ENCODE measurements around the gene PPEF2.

Gene PPEF2

DNA sequence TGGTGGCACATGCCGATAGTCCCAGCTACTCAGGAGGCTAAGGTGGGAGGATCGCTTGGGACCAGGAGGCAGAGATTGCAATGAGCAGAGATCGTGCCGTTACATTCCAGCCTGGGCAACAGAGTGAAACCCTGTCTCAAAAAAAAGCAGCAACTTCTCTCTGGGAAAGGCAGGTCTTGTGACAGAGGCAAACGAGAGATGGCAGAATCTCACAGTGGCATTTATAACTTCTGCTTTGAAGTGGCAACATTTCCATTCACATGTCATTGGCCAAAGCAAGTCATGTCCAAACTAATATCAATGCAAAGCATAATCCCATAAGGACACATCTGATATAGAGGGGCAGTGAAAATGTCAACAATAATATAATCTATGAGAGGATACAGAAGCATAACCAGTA is 79.8 kb downstream of the PPEF2 start:
- H3K4me3 ChIP-seq (ENCODE audit: low read depth, low read length): no peak overlapping the region
- TF ChIP-seq, protein P1, sequence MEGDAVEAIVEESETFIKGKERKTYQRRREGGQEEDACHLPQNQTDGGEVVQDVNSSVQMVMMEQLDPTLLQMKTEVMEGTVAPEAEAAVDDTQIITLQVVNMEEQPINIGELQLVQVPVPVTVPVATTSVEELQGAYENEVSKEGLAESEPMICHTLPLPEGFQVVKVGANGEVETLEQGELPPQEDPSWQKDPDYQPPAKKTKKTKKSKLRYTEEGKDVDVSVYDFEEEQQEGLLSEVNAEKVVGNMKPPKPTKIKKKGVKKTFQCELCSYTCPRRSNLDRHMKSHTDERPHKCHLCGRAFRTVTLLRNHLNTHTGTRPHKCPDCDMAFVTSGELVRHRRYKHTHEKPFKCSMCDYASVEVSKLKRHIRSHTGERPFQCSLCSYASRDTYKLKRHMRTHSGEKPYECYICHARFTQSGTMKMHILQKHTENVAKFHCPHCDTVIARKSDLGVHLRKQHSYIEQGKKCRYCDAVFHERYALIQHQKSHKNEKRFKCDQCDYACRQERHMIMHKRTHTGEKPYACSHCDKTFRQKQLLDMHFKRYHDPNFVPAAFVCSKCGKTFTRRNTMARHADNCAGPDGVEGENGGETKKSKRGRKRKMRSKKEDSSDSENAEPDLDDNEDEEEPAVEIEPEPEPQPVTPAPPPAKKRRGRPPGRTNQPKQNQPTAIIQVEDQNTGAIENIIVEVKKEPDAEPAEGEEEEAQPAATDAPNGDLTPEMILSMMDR (conservative IDR thresholded peaks at IDR 0.05; ENCODE audit: low read depth, low read length): no peak
- no peak for DNase-seq (ENCODE audit: low read depth)

DNA sequence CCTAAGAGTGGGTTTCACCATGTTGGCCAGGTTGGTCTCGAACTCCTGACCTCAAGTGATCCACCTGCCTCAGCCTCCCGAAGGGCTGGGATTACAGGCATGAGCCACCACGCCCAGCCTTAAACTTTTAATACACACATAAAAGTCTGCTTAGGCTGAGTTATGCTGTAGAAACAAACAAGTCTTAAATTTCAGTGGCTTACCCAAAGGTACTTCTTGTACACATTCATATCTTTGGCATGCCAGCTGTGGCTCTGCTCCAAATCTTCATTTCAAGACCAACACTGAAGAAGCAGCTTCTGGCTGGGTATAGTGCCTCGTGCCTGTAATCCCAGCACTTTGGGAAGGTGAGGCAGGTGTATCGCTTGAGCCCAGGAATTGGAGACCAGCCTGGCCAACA is 80.3 kb downstream of the PPEF2 start:
- DNase-seq (ENCODE audit: low read depth): peak; percentile 47
- TF ChIP-seq, protein P1 (conservative IDR thresholded peaks at IDR 0.05; ENCODE audit: low read depth, low read length): no peak
- no peak overlapping the region for H3K4me3 ChIP-seq (ENCODE audit: low read depth, low read length)

DNA sequence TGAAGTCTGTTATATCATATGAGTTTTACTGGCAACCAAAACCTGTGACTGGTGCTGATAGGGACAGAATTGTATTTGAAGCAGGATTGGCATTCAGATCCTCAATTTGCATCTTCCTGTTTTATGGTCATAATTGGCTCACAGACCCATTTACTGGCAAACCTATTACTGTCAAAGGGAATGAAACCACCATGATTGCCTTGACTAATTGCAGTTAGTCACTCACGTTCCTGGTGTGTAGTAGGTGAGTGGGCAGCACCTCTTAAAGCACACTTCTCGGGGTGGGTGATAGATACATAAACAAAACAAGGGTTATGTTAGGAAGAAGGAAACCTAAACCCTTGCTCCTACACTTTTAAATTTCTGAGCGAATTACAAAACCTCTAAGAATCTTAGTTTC is 81.0 kb downstream of the PPEF2 start:
- no peak for DNase-seq (ENCODE audit: low read depth)
- TF ChIP-seq, protein P1 (conservative IDR thresholded peaks at IDR 0.05; ENCODE audit: low read depth, low read length): no peak
- H3K4me3 ChIP-seq (ENCODE audit: low read depth, low read length): no peak overlapping the region

DNA sequence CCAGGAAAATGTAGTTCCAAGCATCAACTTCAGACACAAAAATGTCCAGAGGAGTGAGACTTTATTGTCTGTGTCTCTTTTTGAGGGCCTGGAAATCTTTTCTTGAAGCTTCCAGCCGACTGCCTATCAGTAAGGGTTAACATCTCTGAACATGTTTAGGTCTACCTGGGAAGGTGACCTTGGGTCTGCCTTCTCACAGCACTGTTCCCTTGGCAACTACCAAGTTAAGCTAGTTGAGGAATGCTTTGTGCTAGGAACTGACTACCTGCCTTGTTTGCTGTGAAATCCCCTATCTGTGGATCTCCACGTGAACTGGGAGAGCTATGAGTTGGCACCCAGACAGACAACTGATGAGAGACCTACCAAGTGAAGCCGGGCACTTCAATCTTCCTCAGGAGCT is 81.6 kb downstream of the PPEF2 start:
- DNase-seq (ENCODE audit: low read depth): no peak
- TF ChIP-seq, protein P1 (conservative IDR thresholded peaks at IDR 0.05; ENCODE audit: low read depth, low read length): no peak
- H3K4me3 ChIP-seq (ENCODE audit: low read depth, low read length): no peak overlapping the region

DNA sequence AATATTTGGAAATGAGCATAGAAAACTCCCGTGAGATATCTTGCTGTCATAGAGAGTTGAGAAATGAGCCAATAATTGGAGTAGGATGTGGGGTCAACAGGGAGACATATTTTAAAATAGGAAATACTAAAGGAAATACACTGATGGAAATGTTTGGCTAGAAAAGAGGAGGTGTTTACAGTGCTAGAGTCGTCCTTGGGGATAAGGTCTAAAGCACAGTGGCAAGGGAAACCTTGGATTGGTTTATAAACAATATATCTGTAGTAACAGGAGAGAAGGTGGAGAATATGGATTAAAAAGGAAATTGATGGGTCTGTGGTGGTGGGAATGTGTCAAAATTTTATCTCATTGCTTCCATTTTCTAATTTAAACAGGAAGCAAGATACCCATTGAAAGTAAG is 82.1 kb downstream of the PPEF2 start:
- H3K4me3 ChIP-seq (ENCODE audit: low read depth, low read length): no peak overlapping the region
- DNase-seq (ENCODE audit: low read depth): no peak
- TF ChIP-seq, protein P1 (conservative IDR thresholded peaks at IDR 0.05; ENCODE audit: low read depth, low read length): no peak

DNA sequence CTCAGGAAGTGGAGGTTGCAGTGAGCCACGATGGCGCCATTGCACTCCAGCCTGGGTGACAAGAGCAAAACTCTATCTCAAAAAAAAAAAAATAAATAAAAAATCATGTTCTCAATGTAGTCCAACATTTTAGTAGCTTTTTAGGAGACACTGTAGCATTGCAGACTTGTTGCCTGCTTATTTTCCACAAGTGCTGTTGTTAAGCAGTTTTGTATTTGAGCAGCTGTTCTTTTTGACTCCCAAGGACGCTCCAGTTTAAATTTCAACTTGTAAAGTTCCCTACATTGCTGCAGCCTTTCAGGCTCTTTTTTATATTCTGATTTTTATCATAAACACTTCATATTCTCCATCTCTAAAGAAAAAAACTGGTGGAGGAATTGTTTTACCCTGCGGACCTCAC is 83.1 kb downstream of the PPEF2 start:
- TF ChIP-seq, protein P1 (conservative IDR thresholded peaks at IDR 0.05; ENCODE audit: low read depth, low read length): no peak
- H3K4me3 ChIP-seq (ENCODE audit: low read depth, low read length): no peak overlapping the region
- no peak for DNase-seq (ENCODE audit: low read depth)

DNA sequence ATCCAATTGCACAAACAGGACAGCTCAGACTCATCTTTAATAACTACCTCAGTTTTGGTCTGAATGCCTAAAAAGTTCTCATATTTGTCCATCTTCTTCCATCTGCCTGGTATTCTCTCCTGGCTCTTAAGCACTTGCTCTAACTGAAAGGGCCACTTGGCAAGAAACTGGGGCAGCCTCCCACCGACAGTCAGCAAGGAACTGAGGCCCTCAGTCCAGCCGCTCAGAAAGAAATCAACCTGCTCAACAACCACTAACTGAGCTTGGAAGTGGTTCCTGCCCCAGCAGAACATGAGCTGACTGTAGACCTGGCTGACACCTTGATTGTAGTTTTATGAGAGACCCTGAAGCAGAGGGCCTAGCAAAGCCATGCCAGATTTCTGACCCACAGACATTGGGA is 84.4 kb downstream of the PPEF2 start:
- no peak for DNase-seq (ENCODE audit: low read depth)
- TF ChIP-seq, protein P1 (conservative IDR thresholded peaks at IDR 0.05; ENCODE audit: low read depth, low read length): no peak
- H3K4me3 ChIP-seq (ENCODE audit: low read depth, low read length): no peak overlapping the region
